ENCODE data around the gene KLHL41.
"Not testable (repeated sequence)": the region's sequence is repeated elsewhere in the genome, so short reads cannot be mapped to it uniquely, and the experiment has no call there.

KLHL41 gene

DNA sequence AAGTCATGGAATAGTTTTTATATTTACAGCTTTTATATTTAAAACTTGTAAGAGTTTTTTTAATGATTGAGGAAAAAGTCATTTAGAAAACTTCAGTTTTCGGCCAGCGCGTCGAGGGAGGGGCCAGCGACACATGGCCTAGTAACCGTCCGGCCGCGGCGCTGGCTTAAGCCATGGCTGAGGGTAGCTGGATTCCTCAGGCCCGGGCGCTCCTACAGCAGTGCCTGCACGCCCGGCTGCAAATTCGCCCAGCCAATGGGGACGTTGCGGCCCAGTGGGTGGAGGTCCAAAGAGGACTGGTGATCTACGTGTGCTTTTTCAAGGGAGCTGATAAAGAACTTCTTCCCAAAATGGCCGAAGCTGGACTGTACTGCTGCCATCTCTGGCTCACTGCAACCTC, 4.9 kb upstream of the KLHL41 start:
- DNase-seq (ENCODE audit: extremely low spot score, insufficient read length, low read depth): no peak
- peak; percentile 50 for FAIRE-seq

DNA sequence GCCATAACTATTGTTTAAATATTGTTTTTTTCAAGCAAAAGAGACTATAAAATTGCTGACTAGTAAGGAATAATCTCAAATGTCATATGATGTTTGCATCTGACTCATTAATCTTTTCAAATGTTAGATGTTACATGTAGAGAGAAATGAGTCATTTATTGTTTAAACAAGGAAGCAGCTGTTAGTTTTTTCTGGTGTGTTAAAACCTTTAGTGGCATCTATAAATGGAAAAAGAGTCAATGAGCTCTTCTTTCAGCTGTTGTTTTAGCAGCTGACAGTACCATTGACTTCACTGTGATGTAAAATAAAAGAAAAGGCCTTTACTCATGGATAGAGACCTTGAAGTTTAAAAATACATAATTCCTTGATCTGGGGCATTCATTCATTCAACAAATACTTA, 1.8 kb upstream of the KLHL41 start:
- DNase-seq (ENCODE audit: extremely low spot score, insufficient read length, low read depth) (no peak), FAIRE-seq (no peak)

- DNase-seq (ENCODE audit: extremely low spot score, insufficient read length, low read depth) (no peak), FAIRE-seq (no peak)
Observed at GRCh38 chr2:169509955-169510354, 453 bp downstream of the KLHL41 start.

GRCh38 chr2:169510496-169510895, 994 bp downstream of the KLHL41 start:
- no peak for FAIRE-seq

DNA sequence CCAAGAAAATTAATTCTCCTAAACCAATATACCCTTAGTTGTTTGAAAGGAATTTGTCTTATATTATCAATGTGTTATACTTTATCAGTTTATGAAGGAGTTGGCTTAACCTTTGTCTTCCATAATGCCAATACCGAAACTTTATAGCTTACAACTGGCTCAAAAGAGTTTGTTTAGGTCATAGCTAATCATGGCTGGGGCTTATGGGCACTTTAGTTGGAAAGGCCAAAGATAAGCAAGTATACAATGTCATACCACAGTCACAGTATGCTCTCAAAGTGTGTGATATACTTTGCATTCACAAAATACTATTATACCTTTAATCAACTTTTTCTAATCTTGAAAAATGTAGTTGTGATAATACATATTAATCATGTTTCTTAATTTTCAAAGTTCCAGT, 2.3 kb downstream of the KLHL41 start:
- no peak for FAIRE-seq
- DNase-seq (ENCODE audit: extremely low spot score, insufficient read length, low read depth): no peak

More at GRCh38 chr2:169510496-169510895, 994 bp downstream of the KLHL41 start:
- no peak for DNase-seq (ENCODE audit: extremely low spot score, insufficient read length, low read depth)

GRCh38 chr2:169512525-169512924, 3.0 kb downstream of the KLHL41 start:
- DNase-seq (ENCODE audit: extremely low spot score, insufficient read length, low read depth) (no peak), FAIRE-seq (no peak)

GRCh38 chr2:169513094-169513493, 3.6 kb downstream of the KLHL41 start:
- DNase-seq (ENCODE audit: extremely low spot score, insufficient read length, low read depth) (no peak), FAIRE-seq (no peak)

DNA sequence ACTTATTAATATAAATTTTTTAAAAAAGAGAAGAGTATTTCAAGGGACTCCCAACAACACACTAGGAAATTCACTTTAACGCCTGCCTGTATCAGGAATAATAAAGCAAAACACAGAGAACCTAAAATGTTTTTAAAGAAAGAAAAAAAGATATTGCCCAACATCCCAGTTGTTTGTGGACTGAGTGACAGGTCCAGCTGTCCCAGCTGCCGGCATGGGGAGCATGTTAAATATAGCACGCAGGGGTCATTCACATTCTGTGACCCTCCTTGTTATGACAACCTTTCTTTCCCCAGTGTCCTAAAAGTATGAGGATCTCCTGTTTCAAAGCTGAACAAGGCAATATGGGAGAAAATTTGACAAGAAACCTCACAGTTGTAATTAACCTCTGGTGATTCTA, 4.4 kb downstream of the KLHL41 start:
- no peak for FAIRE-seq
- DNase-seq (ENCODE audit: extremely low spot score, insufficient read length, low read depth): no peak

DNA sequence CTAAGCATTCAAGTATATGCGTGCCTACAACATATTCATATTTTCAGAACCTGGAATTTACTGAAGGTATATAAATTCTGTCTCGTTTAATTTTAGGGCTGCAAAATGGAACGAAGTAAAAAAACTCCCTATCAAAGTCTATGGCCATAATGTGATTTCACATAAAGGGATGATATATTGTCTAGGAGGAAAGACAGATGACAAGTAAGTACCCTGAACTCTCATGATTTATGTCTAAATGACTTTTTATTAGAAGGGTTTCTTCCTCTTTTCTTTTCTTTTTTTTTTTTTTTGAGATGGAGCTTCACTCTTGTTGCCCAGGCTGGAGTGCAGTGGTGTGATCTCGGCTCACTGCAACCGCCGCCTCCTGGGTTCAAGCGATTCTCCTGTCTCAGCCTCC, 5.3 kb downstream of the KLHL41 start:
- not testable (repeated sequence) for DNase-seq (ENCODE audit: extremely low spot score, insufficient read length, low read depth); FAIRE-seq

DNA sequence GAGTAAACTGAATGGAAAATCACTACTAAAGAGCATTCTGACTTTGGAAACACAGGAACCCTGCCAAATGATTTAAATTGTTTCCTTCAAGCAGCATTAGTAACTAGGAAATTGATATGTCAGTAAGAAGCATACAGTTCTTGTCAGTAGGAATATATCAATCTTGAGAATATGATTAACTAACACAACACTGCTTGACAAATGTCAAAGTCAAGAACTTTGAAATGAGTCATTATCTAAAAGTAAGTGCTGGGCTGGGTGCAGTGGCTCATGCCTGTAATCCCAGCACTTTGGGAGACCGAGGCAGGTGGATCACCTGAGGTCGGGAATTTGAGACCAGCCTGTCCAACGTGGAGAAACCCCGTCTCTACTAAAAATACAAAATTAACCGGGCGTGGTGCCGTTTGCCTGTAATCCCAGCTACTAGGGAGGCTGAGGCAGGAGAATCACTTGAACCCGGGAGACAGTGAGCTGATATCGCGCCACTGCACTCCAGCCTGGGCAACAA, 7.0 kb downstream of the KLHL41 start:
- not testable (repeated sequence) for FAIRE-seq; DNase-seq (ENCODE audit: extremely low spot score, insufficient read length, low read depth)

GRCh38 chr2:169520896-169521295, 11.4 kb downstream of the KLHL41 start:
- FAIRE-seq (no peak), DNase-seq (ENCODE audit: extremely low spot score, insufficient read length, low read depth) (no peak)

- FAIRE-seq (no peak), DNase-seq (ENCODE audit: extremely low spot score, insufficient read length, low read depth) (no peak)
Observed at GRCh38 chr2:169523681-169524080, 14.2 kb downstream of the KLHL41 start.

DNA sequence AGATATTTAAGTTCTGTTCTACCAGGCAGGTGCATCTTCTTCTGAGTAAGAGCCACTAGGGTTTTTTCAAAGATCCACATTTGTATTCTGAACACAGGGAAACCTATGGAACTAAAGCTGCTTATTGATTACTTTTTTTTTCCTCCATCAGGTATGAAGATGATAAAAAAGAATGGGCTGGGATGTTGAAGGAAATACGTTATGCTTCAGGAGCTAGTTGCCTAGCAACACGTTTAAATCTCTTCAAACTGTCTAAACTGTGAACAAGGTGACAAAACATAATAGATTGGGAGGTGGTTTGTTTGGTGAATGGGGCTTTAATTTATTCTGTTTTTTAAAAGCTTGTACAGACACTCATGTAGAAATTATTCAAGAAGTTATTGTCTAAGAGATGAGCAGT, 15.9 kb downstream of the KLHL41 start:
- DNase-seq (ENCODE audit: extremely low spot score, insufficient read length, low read depth): no peak
- FAIRE-seq: no peak

- DNase-seq (ENCODE audit: extremely low spot score, insufficient read length, low read depth): no peak
- FAIRE-seq: no peak
Observed at GRCh38 chr2:169526451-169526850, 16.9 kb downstream of the KLHL41 start.

GRCh38 chr2:169528271-169528701, 18.8 kb downstream of the KLHL41 start:
- DNase-seq (ENCODE audit: extremely low spot score, insufficient read length, low read depth) (peak; percentile 11), FAIRE-seq (peak; percentile 91)

DNA sequence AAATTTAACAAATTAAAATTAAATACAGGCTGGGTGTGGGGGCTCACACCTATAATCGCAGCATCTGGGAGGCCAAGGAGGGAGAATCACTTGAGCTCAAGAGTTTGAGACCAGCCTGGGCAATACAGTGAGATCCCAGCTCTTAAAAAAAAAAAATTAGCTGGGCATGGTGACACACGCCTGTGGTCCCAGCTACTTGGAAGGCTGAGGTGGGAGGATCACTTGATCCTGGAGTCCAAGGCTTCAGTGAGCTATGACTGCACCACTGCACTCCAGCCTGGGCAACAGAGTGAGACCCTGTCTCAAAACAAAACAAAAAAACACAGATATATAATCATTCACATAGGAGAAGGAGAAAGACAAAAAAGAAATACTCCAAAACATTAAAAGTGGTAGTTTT, 30.0 kb downstream of the KLHL41 start:
- DNase-seq (ENCODE audit: extremely low spot score, insufficient read length, low read depth); FAIRE-seq: not testable (repeated sequence)

DNA sequence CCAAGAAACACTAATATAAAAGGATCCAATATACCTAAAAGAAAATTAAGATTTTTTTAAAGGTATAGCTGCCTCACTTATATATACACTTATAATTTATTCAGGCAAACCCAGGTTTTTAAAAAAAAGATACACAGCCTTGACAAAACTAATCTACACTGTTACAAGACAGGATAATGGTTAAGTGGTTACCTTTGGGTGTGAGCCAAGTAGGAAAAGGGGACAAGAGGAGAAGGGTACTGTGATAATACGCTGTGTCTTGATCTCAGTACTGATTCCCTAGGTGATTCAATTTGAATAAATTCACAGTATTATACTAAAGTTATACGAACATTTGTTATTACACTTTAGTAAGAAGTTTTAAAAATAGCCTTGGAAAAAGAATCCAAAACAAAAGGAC, 30.6 kb downstream of the KLHL41 start:
- FAIRE-seq: no peak

GRCh38 chr2:169542433-169542832, 32.9 kb downstream of the KLHL41 start:
- DNase-seq (ENCODE audit: extremely low spot score, insufficient read length, low read depth): no peak
- FAIRE-seq: no peak

More for the DNA sequence above, 30.6 kb downstream of the KLHL41 start:
- DNase-seq (ENCODE audit: extremely low spot score, insufficient read length, low read depth): no peak

DNA sequence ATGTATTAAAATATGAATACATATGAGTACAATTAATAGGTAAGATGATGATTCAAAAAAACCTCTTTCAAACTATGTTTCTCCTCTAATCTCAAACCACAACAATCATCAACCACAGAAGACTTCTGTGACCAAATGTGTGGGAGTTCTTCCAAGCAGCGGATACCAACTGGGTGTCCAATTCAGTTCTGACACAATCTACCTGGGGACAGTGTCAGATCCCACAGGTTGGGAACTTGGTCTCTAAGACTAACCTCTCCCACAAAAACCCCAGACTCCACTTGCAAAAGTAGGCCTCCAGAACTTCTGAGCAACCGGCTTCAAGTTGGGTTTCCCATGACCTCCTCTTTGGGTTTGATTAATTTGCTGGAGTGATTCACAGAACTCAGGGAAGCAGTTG, 37.3 kb downstream of the KLHL41 start:
- FAIRE-seq (no peak), DNase-seq (ENCODE audit: extremely low spot score, insufficient read length, low read depth) (no peak)

- DNase-seq (ENCODE audit: extremely low spot score, insufficient read length, low read depth) (no peak), FAIRE-seq (no peak)
Observed at GRCh38 chr2:169561364-169561763, 51.9 kb downstream of the KLHL41 start.

- FAIRE-seq; DNase-seq (ENCODE audit: extremely low spot score, insufficient read length, low read depth): not testable (repeated sequence)
Observed at GRCh38 chr2:169562084-169562483, 52.6 kb downstream of the KLHL41 start.

DNA sequence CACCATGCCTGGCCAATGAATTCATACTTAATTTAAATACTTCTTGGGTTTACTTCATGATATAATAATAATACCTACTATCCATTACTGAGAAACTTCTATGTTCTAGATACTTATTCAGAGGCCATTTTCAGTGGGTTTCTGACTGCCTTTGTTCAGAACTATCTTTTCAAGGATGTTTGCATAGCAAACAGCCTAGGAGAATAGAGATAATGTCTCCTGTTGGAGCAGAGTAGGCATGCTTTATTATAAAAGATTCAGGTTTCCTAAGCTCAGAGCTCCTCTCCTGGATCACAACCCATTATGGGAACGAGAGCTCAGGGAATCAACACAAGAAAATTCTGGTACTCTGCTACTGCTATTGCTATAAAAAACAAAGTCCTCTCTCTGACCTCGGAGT, 53.0 kb downstream of the KLHL41 start:
- no peak for FAIRE-seq
- no peak for DNase-seq (ENCODE audit: extremely low spot score, insufficient read length, low read depth)
